GM19324 (cell line): Measurements from ENCODE around the gene PITPNM3.
"Not testable (repeated sequence)": the region's sequence is repeated elsewhere in the genome, so short reads cannot be mapped to it uniquely, and the experiment has no call there.

ENCODE experiments used
- ATAC-seq: cut with Tn5 transposase; IDR thresholded peaks from one replicate; pipeline ENCODE4 v1.9.1; 2021; ENCODE audit warnings: mild to moderate bottlenecking, moderate library complexity; ENCODE audit not compliant: unreplicated experiment, low FRiP score

The PITPNM3 gene

DNA sequence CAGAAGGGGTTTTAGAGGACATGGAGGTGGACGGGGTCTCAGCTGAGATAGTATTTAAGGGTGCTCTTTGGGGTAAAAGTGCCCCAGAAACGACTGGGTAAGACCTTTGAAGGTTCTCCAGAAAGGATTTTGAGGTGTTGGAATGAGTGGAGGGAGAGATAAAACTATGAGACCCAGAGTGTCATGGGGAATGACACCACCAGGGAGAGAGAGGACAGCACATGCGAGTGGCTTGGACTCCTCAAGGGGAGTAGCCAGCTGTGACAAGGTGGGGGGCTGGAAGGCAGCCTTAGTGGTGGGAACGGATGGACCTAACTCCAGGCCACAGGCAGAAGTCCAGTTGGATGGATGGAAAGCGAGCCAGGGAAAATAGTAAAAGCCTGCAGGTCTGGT is 19.2 kb upstream of the PITPNM3 start:
- ATAC-seq, result no peak

DNA sequence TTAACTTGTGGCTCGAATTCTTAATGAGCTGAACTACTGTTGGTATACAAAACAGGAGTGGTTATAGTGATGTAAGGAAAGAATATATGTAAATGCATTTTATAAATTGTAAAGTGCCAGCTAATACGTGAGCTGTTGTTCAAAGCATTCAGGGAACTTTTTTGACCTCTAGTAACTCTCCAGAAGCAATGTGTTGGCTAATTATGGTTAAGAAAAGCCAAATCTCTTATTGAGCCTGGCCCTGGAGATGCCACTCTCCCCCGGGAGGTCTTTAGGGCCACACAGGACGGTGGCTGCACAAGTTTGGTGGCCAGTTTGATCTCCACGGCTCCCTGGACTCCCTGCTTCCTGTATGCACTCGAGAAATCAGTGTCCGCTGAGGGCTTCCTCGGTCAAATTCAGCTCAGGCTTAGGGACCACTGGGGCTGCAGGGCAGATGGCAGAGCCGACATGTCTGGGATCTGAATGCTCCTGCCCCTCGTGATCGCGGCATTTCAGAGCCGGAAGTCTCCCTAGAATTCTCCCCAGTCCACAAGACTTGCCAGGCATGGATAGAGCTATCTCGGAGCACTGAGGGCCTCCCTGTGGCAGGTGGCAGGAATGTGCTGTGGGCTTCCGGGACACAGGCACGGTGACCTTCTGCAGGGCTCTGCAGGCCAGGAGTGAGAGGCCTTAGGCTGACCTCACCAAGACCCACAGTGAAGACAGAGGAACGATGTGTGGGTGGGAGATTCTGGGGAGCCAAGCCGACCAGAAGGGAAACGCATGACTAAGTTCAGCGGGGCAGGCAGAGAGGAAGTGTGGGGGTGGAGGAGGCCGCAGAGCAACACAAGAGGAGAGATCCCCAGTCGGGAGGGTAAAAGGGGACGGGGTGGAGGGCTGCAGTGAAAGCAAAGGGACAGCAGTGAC is 18.6 kb upstream of the PITPNM3 start:
- ATAC-seq, result no peak

DNA sequence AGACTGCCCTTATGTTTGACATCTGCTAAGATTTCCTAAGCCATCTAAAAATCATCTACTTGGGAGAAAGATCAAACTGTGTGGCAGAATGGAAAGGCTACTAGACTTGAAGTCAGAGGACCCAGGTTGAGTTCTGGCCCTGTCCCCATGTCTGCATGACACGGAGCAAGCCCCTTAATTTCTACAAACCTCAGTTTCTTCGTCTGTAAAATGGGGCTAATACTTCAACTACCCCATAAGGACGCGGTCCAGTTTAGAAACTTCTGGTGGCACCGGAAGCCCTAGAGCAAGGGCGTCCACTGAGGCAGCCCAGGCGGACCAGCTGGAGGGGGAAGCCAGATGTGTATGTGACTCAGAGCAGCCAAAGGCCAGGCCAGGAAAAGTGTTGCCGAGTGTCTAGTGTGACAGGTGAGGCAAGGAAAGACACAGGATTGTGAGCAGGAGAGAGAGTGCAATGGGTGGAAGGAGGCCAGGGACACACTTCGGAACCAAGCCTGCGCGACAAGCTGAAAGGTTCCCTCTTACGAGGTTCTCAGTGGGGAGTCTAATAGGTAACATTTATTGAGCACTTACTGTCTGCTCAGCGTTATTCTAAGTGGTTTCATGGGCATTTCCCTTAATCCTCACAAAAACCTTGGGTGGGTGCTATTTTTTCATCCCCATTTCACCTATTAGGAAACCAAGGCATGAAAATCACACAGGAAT is 17.8 kb upstream of the PITPNM3 start:
- no peak for ATAC-seq

DNA sequence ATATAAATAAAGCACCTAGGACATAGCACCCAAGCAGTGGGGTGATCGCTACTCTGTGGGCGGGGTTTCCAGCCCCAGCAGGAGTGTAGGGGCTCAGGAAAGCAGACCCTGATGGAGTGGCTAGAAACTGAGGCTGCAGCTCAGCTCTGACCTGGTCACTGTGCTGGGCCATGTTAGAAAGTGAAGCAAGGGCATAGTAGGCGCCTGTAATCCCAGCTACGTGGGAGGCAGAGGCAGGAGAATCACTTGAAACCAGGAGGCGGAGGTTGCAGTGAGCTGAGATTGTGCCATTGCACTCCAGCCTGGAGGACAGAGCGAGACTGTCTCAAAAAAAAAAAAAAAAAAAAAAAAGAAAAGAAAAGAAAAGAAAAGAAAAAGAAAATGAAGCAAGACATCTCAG is 17.1 kb upstream of the PITPNM3 start:
- ATAC-seq, result not testable (repeated sequence)

- ATAC-seq, result no peak
Observed at GRCh38 chr17:6572972-6573370, 16.6 kb upstream of the PITPNM3 start.

GRCh38 chr17:6571452-6571781 is 15.1 kb upstream of the PITPNM3 start:
- ATAC-seq, result no peak

DNA sequence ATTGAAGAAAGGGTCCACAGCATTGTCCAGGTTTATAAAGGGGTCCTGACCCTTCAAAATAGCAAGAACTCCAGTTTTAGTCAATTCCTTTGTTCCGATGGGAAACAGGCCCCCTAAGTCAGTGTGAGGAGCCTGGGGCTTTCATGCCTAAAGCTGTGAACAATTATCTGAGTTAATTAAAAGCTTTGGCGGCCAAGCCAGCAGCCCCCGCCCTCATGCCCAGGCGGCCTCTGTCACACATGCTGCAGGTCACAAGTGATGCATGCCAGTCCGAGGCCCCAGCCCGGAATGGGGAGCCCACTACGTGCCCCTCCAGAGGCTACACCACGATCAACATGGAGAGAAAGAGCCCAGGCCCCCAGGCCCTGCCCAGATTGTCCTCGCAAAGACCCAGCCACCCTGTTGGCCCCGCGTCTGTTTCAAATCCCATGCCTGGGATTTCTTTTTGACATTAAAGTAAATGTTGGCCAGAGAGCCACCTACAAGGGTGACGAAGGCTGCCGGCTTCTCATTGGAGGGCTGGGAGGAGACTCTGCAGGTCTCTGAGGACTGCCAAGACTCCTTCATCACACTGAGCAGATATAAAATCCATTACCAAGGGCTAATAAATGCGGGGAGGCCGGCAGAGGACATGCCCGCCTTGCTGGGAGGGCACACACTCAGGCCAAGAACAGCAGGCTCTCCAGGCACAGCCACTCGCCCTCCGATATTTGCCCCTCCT is 14.5 kb upstream of the PITPNM3 start:
- ATAC-seq, result no peak

DNA sequence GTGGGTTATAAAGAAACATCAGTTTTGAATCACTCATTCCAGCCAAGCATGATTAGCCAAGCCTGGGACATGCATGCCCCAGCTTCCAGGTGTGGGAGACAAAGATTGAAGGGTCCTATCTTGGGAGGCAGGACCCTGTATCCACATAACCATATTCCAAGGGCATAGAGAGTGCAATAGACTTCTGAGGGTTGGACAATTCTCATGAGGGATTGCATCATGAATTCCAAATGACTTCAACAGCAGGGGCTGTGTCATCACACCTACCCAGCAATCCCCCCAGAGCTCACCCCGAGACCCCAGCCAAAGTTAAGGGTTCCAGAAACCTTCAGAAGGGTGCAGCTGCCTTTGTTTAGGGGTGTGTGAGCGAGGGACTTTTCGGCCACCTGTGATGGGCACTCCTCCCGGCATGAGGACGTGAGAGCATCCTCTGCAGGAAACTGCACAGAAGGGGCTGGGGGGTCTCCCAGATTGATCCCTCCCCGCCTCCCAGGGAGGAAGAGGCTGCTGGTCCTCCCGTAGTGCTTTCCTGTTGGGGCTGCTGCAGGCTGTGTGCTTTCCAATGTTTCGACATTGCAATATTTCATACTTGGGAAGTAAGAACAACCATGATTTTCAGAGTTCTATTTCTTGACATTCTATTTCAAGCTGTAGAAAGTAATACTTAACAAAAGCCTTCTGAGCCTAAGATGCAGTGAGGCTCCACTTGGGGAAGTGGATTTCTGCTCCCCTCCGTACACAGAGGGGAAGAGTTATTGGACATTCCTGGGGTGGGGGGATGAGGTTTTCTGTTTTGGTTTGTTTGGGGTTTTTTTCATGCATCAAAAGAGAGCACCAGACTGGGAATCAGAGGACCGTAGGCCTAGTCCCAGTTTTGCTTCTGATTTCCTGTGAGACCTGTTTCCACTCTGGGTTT is 13.3 kb upstream of the PITPNM3 start:
- no peak for ATAC-seq

GRCh38 chr17:6568184-6568758 is 11.9 kb upstream of the PITPNM3 start:
- no peak for ATAC-seq

GRCh38 chr17:6567528-6568183 is 11.3 kb upstream of the PITPNM3 start:
- ATAC-seq, result no peak

GRCh38 chr17:6561446-6561845 is 5.1 kb upstream of the PITPNM3 start:
- ATAC-seq, result no peak

DNA sequence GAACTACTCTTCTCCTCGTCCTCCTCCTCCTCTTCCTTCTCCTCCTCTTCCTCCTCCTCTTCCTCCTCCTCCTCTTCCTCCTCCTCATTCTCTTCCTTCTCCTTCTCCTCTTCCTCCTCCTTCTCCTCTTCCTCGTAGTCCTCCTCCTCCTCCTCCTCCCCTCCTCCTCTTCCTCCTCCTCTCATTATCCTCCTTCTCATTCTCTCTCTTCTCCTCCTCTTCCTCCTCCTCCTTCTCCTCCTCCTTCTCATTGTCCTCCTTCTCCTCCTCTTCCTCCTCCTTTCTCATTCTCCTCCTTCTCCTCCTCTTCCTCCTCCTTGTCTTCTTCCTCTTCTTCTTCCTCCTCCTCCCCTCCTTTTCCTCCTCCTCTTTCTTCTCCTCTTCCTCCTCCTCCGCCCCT is 4.1 kb upstream of the PITPNM3 start:
- no peak for ATAC-seq

- ATAC-seq, result no peak
Observed at GRCh38 chr17:6559753-6560215, 3.4 kb upstream of the PITPNM3 start.

DNA sequence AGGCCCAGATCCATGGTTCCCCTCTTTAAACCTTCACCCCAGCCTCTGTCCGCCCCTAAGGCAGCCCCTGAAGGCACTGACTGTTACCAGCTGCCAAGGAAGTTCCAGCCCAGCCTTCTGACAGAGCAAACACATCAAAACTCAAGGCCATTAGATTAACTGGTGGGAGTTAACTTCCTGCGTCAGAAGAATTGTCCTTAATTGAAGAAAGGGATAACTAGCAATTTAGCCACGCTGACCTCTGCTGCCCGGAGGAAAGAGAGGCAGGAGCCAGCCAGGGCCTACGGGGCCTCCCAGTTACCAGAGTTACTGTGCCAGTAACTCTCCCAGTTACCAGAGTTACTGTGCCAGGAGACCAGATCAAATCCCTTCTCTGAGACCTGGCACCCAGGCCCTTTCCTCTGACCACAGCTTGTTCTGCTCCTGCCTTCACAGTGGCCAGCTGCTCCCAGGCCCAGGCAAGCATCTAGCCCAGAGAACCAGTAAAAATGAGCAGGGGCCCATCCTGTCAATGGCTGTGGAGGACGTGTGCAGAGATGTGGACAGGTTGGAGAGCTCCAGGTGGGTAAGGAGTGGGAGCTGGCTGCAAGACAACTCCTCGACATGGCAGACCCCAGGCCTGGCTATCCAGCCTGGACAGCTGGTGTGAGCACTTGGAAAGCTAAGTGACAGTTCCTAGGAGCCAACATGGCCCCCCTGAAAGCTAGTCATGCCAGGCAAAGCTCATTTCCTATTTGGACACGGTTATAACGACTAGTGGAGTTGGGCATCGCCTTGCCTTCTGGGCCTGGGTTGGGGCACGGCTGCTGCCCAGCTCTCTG is 2.8 kb upstream of the PITPNM3 start:
- ATAC-seq, result no peak

DNA sequence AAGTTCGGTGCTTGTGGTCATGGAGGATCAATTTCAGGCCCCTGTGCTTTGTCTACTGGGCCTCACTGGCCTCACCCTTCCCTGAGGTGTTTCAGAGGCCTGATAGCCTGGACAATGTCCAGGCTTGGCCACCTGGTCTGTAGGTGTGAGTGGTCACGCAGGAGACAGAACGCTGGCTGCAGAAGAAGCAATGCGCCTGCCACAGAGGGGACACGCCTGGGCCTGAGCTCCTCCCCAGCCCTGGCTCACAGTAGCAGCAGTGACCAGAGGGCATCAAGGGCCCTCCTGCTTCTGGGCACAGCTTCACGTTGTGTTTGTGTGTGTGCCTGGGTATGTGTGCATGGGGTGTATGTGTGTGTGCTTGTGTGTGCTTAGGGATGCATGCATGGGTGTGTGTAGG is 1.9 kb upstream of the PITPNM3 start:
- ATAC-seq, result no peak

DNA sequence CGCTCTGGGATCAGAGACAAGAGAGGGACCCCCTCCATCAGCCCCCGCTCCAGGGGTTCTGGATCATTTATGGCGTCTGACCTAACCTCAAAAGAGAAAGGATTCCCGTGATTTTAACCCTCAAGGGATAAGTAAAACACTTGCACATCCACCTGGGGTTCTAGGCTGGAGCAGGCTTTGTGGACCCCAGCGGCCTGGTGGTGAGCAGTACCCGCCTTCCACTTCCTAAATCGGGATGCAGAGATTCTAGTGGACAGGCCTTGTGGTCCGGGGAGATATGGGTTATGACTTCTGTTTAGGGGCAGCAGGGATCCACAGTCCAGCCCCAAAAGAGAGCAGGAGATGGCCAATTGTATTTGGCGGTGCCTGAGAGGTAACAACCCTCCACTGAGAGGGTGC is 684 bp upstream of the PITPNM3 start:
- no peak for ATAC-seq

- ATAC-seq, result no peak
Observed at GRCh38 chr17:6555331-6556120, 829 bp downstream of the PITPNM3 start.

- no peak for ATAC-seq
Observed at GRCh38 chr17:6554871-6555330, 1.5 kb downstream of the PITPNM3 start.
